ENCODE data around the gene C6. TPM values are rescaled to one million over a fixed set of nuclear protein-coding genes. Genes with fewer than 3 reads are reported as not detected.

Gene C6
- total and polyA plus RNA-seq, 8 donors = 26.6 to 116 (median 60.7) TPM

GRCh38 chr5:41247135-41247534 is 33.8 kb upstream of the C6 start:
- Histone ChIP-seq H3K9me3 (no peaks in the 10 kb centered on the region), H3K4me1 (no peaks in the 10 kb centered on the region), H3K27ac (no peak overlapping the region), H3K36me3 (no peaks in the 10 kb centered on the region), H3K27me3 (no peaks in the 10 kb centered on the region), H3K4me3 (no peak overlapping the region)
- DNase-seq (no peak), ATAC-seq (no peak), FAIRE-seq (no peak)
- intact Hi-C loops (cut with DNase I) = no loop called here
- WGBS, 2 donors = 55 to 57% methylated on average over 1 of the region's 1 CpG
- no peak for TF ChIP-seq CTCF (IDR thresholded peaks at IDR 0.05)

- Histone ChIP-seq H3K9me3 (no peaks in the 10 kb centered on the region), H3K27ac (no peak overlapping the region), H3K36me3 (no peaks in the 10 kb centered on the region), H3K27me3 (no peaks in the 10 kb centered on the region), H3K4me3 (no peak overlapping the region), H3K4me1 (no peaks in the 10 kb centered on the region)
- 65 to 78% methylated on average over 1 of the region's 1 CpG for WGBS, 2 donors
- ATAC-seq (peak in 3 of 4 donors; percentile 60 to 83 (median 66)), FAIRE-seq (no peak), DNase-seq (no peak)
- intact Hi-C loops (cut with DNase I) = no loop called here
- no peak for TF ChIP-seq CTCF (IDR thresholded peaks at IDR 0.05)
These were observed 33.0 kb upstream of the C6 start for GRCh38 chr5:41246376-41246775.

- Histone ChIP-seq H3K4me3 (no peak overlapping the region), H3K9me3 (no peaks in the 10 kb centered on the region), H3K4me1 (no peaks in the 10 kb centered on the region), H3K27me3 (no peaks in the 10 kb centered on the region), H3K27ac (no peak overlapping the region), H3K36me3 (no peaks in the 10 kb centered on the region)
- FAIRE-seq = no peak
- TF ChIP-seq CTCF (IDR thresholded peaks at IDR 0.05) = no peak
- no peak for ATAC-seq
- DNase-seq = no peak
- WGBS, 2 donors = 87 to 94% methylated on average over 1 of the region's 1 CpG
- intact Hi-C loops (cut with DNase I) = no loop called here
These were observed 30.2 kb upstream of the C6 start for GRCh38 chr5:41243558-41243957.

- no peak overlapping the region for H3K4me3 ChIP-seq
- no peaks in the 10 kb centered on the region for H3K27me3 ChIP-seq
- WGBS, 2 donors = 81 to 82% methylated on average over 3 of the region's 3 CpGs
- no peak for TF ChIP-seq CTCF (IDR thresholded peaks at IDR 0.05)
- no peak for ATAC-seq
- FAIRE-seq = no peak
- no peaks in the 10 kb centered on the region for H3K4me1 ChIP-seq
- H3K27ac ChIP-seq = no peak overlapping the region
- no peaks in the 10 kb centered on the region for H3K9me3 ChIP-seq
- intact Hi-C loops (cut with DNase I) = no loop called here
- DNase-seq = peak in 2 of 6 donors; percentile 30 to 33
- no peaks in the 10 kb centered on the region for H3K36me3 ChIP-seq
These were observed 27.7 kb upstream of the C6 start for GRCh38 chr5:41240985-41241384.

- Histone ChIP-seq H3K27me3 (no peaks in the 10 kb centered on the region), H3K36me3 (no peaks in the 10 kb centered on the region), H3K9me3 (no peaks in the 10 kb centered on the region), H3K27ac (no peak overlapping the region), H3K4me1 (no peaks in the 10 kb centered on the region), H3K4me3 (no peak overlapping the region)
- intact Hi-C loops (cut with DNase I) = no loop called here
- FAIRE-seq (no peak), ATAC-seq (no peak), DNase-seq (peak in 2 of 6 donors; percentile 21 to 30)
- TF ChIP-seq CTCF (IDR thresholded peaks at IDR 0.05) = no peak
- WGBS, 2 donors = 92 to 98% methylated on average over 3 of the region's 3 CpGs
These were observed 27.1 kb upstream of the C6 start for GRCh38 chr5:41240390-41240789.
